GM12878 (cell line): ENCODE data around the gene UFSP2. TPM values are rescaled to one million over a fixed set of nuclear protein-coding genes. Genes with fewer than 3 reads are reported as not detected.

Experiments used
- ATAC-seq: fragments of 200-7000 bp; cut with Tn5 transposase; 3 replicates; pipeline ENCODE4 v1.9.1; 2020; ENCODE audit warnings: mild to moderate bottlenecking, moderate library complexity
- BruUV-seq: library from RNA; stranded (reverse); fragments of 400-500 nt; replicated peaks from 2 replicates; lab custom pipeline; 2021; lab: Mats Ljungman, UMichigan
- CTCF ChIA-PET: fragments of 300-600 bp; sonication (Branson Sonifier 250); formaldehyde crosslinking; extraction: SDS; loops from one replicate; lab custom pipeline; 2021; ENCODE audit warnings: inconsistent platforms; lab: Yijun Ruan, JAX
- POLR2A ChIA-PET: fragments of 350-600 bp; formaldehyde crosslinking; extraction: SDS; loops from one replicate; lab custom pipeline; 2021; ENCODE audit warnings: inconsistent platforms; lab: Charles Lee
- RAD21 ChIA-PET: fragments of 300-600 bp; sonication (Branson Sonifier 250); formaldehyde crosslinking; loops from one replicate; lab custom pipeline; 2023; ENCODE audit warnings: antibody characterized with exemption; ENCODE audit not compliant: unreplicated experiment; lab: Charles Lee
- SMC1A ChIA-PET: fragments of 300-600 bp; sonication (Branson Sonifier 250); formaldehyde crosslinking; loops from one replicate; lab custom pipeline; 2023; ENCODE audit not compliant: unreplicated experiment, uncharacterized antibody; lab: Charles Lee
- DNase-seq: peaks from one replicate; pipeline ENCODE4 v3.0.0-alpha.2; 2011; ENCODE audit warnings: low read depth, low spot score
- FAIRE-seq: peaks from 3 replicates; lab custom pipeline; 2011; peaks lifted over from hg19 to GRCh38; lab: Jason Lieb, UNC
- H2AFZ ChIP-seq: 2 replicates; pipeline ENCODE4 v1.6.0; 2011; ENCODE audit warnings: low read depth, low read length, control low read depth; ENCODE audit not compliant: control insufficient read depth
- H3K27ac ChIP-seq: 2 replicates; pipeline ENCODE4 v1.5.1; 2011; ENCODE audit warnings: control low read depth; ENCODE audit not compliant: control insufficient read depth, insufficient read depth
- H3K27me3 ChIP-seq, 2 experiments: replicated peaks in 1 of 2; 2 replicates each; pipeline versions ENCODE4 v1.6.0 to v1.6.1; 2011; ENCODE audit warnings: low read length in 1 of 2; ENCODE audit not compliant: control insufficient read depth in 2 of 2, insufficient read depth in 2 of 2
- H3K36me3 ChIP-seq, 2 experiments: 2 replicates each; pipeline ENCODE4 v1.5.1; 2011; ENCODE audit warnings: low read length in 1 of 2; ENCODE audit not compliant: control insufficient read depth in 2 of 2, insufficient read depth in 2 of 2
- H3K4me1 ChIP-seq: 2 replicates; pipeline ENCODE4 v1.6.1; 2011; ENCODE audit warnings: mild to moderate bottlenecking, low read length, moderate library complexity, mixed read lengths; ENCODE audit not compliant: control insufficient read depth, insufficient read depth
- H3K4me2 ChIP-seq: 2 replicates; pipeline ENCODE4 v1.6.0; 2011; ENCODE audit warnings: control low read depth; ENCODE audit not compliant: control insufficient read depth, insufficient read depth
- H3K4me3 ChIP-seq: fragments of 200-600 bp; sonication (generic); 2 replicates; pipeline ENCODE4 v1.5.1; 2016
- H3K79me2 ChIP-seq: 2 replicates; pipeline ENCODE4 v1.6.0; 2011; ENCODE audit warnings: low read length; ENCODE audit not compliant: control insufficient read depth, insufficient read depth
- H3K9ac ChIP-seq: 2 replicates; pipeline ENCODE4 v1.8.0; 2011; ENCODE audit warnings: low read length, control low read depth, mixed read lengths; ENCODE audit not compliant: control insufficient read depth, insufficient read depth
- H3K9me3 ChIP-seq: replicated peaks from 3 replicates; pipeline ENCODE4 v1.5.1; 2011; ENCODE audit warnings: mild to moderate bottlenecking, low read length; ENCODE audit not compliant: control insufficient read depth, insufficient read depth
- H4K20me1 ChIP-seq: 2 replicates; pipeline ENCODE4 v1.6.0; 2011; ENCODE audit not compliant: control insufficient read depth, insufficient read depth
- BMI1 ChIP-seq: fragments of 450-650 bp; IDR thresholded peaks from 2 replicates; pipeline ENCODE4 v1.6.1; 2016; ENCODE audit warnings: mild to moderate bottlenecking, moderate library complexity, borderline replicate concordance
- CBX5 ChIP-seq: sonication (generic); IDR thresholded peaks from 2 replicates; pipeline ENCODE4 v1.6.1; 2016; ENCODE audit warnings: low read depth, moderate library complexity, mild to moderate bottlenecking, inconsistent platforms
- CHD1 ChIP-seq: IDR thresholded peaks from 2 replicates; pipeline ENCODE4 v1.6.1; 2012; ENCODE audit warnings: low read depth, low read length, improper control_type of control experiment
- CTCF ChIP-seq, 3 experiments: IDR thresholded peaks in 2 of 3; conservative IDR thresholded peaks in 1 of 3; 2 replicates each; pipeline ENCODE4 v1.5.1; 2011; ENCODE audit warnings: low read depth in 3 of 3, low read length in 3 of 3, mild to moderate bottlenecking in 3 of 3, control low read depth in 2 of 3, moderate library complexity in 2 of 3, inconsistent platforms in 1 of 3, mixed read lengths in 1 of 3; ENCODE audit not compliant: control insufficient read depth in 2 of 3, insufficient read depth in 1 of 3; ENCODE audit errors: extremely low read depth in 1 of 3
- GABPA ChIP-seq: IDR thresholded peaks from 2 replicates; pipeline ENCODE4 v1.6.1; 2014; ENCODE audit warnings: antibody characterized with exemption, low read depth, mild to moderate bottlenecking, inconsistent platforms
- MLLT1 ChIP-seq: fragments of 450-650 bp; IDR thresholded peaks from 2 replicates; pipeline ENCODE4 v1.6.1; 2016; ENCODE audit warnings: mild to moderate bottlenecking
- NFIC ChIP-seq: IDR thresholded peaks from 2 replicates; pipeline ENCODE4 v1.6.1; 2012; ENCODE audit warnings: low read depth, mild to moderate bottlenecking, inconsistent platforms, low read length, moderate library complexity
- NRF1 ChIP-seq: conservative IDR thresholded peaks from 2 replicates; pipeline ENCODE4 v1.6.1; 2011; ENCODE audit warnings: mild to moderate bottlenecking, low read depth, low read length, improper control_type of control experiment
- PKNOX1 ChIP-seq: fragments of 450-650 bp; IDR thresholded peaks from 2 replicates; pipeline ENCODE4 v1.6.1; 2016; ENCODE audit warnings: mild to moderate bottlenecking
- PML ChIP-seq: IDR thresholded peaks from 2 replicates; pipeline ENCODE4 v1.6.1; 2012; ENCODE audit warnings: low read length, inconsistent platforms
- RCOR1 ChIP-seq: conservative IDR thresholded peaks from 2 replicates; pipeline ENCODE4 v1.6.1; 2012; ENCODE audit warnings: low read depth, low read length, improper control_type of control experiment
- RELA ChIP-seq: fragments of 450-650 bp; IDR thresholded peaks from 2 replicates; pipeline ENCODE4 v1.8.0; 2014; ENCODE audit warnings: borderline replicate concordance; ENCODE audit not compliant: partially characterized antibody
- ZBTB40 ChIP-seq: fragments of 450-650 bp; IDR thresholded peaks from 2 replicates; pipeline ENCODE4 v1.6.1; 2016; ENCODE audit warnings: mild to moderate bottlenecking, moderate library complexity, borderline replicate concordance
- ZSCAN29 ChIP-seq: fragments of 450-650 bp; IDR thresholded peaks from 2 replicates; pipeline ENCODE4 v1.6.1; 2017; ENCODE audit warnings: mild to moderate bottlenecking, moderate library complexity
- WGBS: methylation state at CpG from one replicate; pipeline ENCODE4 v1.1.6; 2016; ENCODE audit warnings: low lambda C conversion rate; ENCODE audit not compliant: insufficient replicate concordance, insufficient coverage; ENCODE audit errors: missing lambda C conversion rate; 5-methylcytosine and 5-hydroxymethylcytosine counted together
- in situ Hi-C: fragments of 300-500 bp; cut with MboI; formaldehyde crosslinking; loops from 9 replicates; pipeline ENCODE4 v1.14.3; 2018; ENCODE audit warnings: mixed read lengths
- intact Hi-C: fragments of 100-400 bp; cut with micrococcal nuclease; formaldehyde crosslinking; loops from one replicate; pipeline ENCODE4 v1.14.2; 2022; ENCODE audit not compliant: unreplicated experiment
- polyA plus RNA-seq, 11 experiments: library from polyadenylated mRNA; depleted of rRNA in 4 of 11; unstranded in 6 of 11; stranded (reverse) in 5 of 11; fragments of >200 nt; fragmentation: Nextera tagmentation in 4 of 11; fragmentation: Illumina TruSeq in 1 of 11; extraction: Ambion mirVana in 4 of 11; extraction: Trizol in 1 of 11; gene quantifications; 1 replicate in 1 of 11; 2 replicates in 10 of 11; pipeline versions ENCODE4 v1.2.1 to v1.2.3, GENCODE V29; 2011 to 2016; ENCODE audit warnings: inconsistent platforms in 2 of 11, missing spikeins in 2 of 11, low read depth in 1 of 11
- total RNA-seq, 4 experiments: library from RNA; depleted of rRNA in 3 of 4; stranded (reverse); fragments of >200 nt in 3 of 4; fragmentation: Illumina TruSeq in 1 of 4; extraction: Trizol in 1 of 4; gene quantifications; 2 replicates each; pipeline versions ENCODE4 v1.2.1 to v1.2.3, GENCODE V29; 2013 to 2021

The UFSP2 gene
- total and polyA plus RNA-seq, 10 of the 15 experiments (the other 5 are each of a cell fraction or from before 2014, with no cell fraction given), result 25.4 to 53.1 (median 37.7) TPM

GRCh38 chr4:185396724-185397385, 28.9 kb downstream of the UFSP2 start, which contains the start of gene ANKRD37:
ANKRD37 (plus strand) TSS chr4:185396841; CDS start chr4:185396924, 83 bp downstream.
- in situ Hi-C loops, result no loop called here
- Histone ChIP-seq H3K4me2 (peak within 1 kb of the TSS; percentile 94), H3K9me3 (no peaks in the 10 kb centered on the region), H3K27ac (peak within 1 kb of the TSS; percentile 97), H2AFZ (peak within 1 kb of the TSS; percentile 82), H3K4me3 (peak within 1 kb of the TSS; percentile 79), H3K27me3 (no peaks in the 10 kb centered on the region), H3K4me1 (peaks cover 19% of the 10 kb centered on the region), H4K20me1 (no peaks in the 10 kb centered on the region), H3K36me3 (peaks cover 1 to 18% of the 10 kb centered on the region in 2 experiments; a peak in 2 of 4 replicates), H3K9ac (peak within 1 kb of the TSS; percentile 87), H3K79me2 (peaks cover 54% of the 10 kb centered on the region)
- FAIRE-seq, result no peak
- BruUV-seq, result no TSS peak
- POLR2A ChIA-PET, result interaction anchor here (0.6 to 7.9 kb wide), 12 partner anchors 8 to 253 kb away, joined by 3 to 60 read pairs (median 6); partner anchors contain the start of genes SNX25 and UFSP2
- no peak for ATAC-seq
- DNase-seq, result no peak
- RAD21 ChIA-PET, result interaction anchor here (1.0 to 2.8 kb wide), 7 partner anchors 8 to 184 kb away, joined by 4 to 26 read pairs (median 7); partner anchors contain the start of gene UFSP2
- 28% methylated on average over 38 of the region's 38 CpGs for WGBS
- SMC1A ChIA-PET, result interaction anchor here (0.8 to 6.2 kb wide), 11 partner anchors 10 to 199 kb away, joined by 3 to 72 read pairs (median 4); partner anchors contain the start of gene UFSP2
- CTCF ChIA-PET, result interaction anchor here (0.7 to 1.5 kb wide), 7 partner anchors 9 to 201 kb away, joined by 3 to 6 read pairs (median 3); no protein-coding TSS in a partner anchor
- intact Hi-C loops, result loop anchor here (2.0 to 5.0 kb wide), 4 partner anchors 28 to 200 kb away; partner anchors contain the start of gene UFSP2
- TF ChIP-seq BMI1, result no peak
- no peak for TF ChIP-seq RELA
- TF ChIP-seq CTCF (IDR thresholded peaks at IDR 0.05 in 2 of 3, conservative IDR thresholded peaks at IDR 0.05 in 1 of 3; ENCODE audit: control insufficient read depth in 2 of 3, extremely low read depth in 1 of 3, insufficient read depth in 1 of 3, low read depth in 3 of 3, low read length in 3 of 3), result no peak
- TF ChIP-seq PKNOX1, result no peak
- TF ChIP-seq CHD1, result no peak
- peak; percentile 99 for TF ChIP-seq MLLT1
- TF ChIP-seq CBX5, result no peak
- no peak for TF ChIP-seq RCOR1
- no peak for TF ChIP-seq NRF1
- no peak; the same call in 1 of the 2 replicates for TF ChIP-seq PML
- TF ChIP-seq ZBTB40, result peak; percentile 66
- no peak for TF ChIP-seq GABPA
- TF ChIP-seq NFIC, result no peak
- no peak for TF ChIP-seq ZSCAN29
